Fibroblast of mammary gland (primary cell): ENCODE results near the gene WDR18.
A peak's percentile ranks its signal among the peaks of the same experiment; 100 is the strongest.

Experiments used
- DNase-seq: peaks from one replicate; pipeline ENCODE4 v3.0.0-alpha.2; 2010; ENCODE audit warnings: low read depth
- H3K4me3 ChIP-seq: 2 replicates; pipeline ENCODE4 v1.5.1; 2011; ENCODE audit warnings: low read depth, mild to moderate bottlenecking, low read length, moderate library complexity; ENCODE audit not compliant: control insufficient read depth
- TF ChIP-seq, protein P1 (sequence below): conservative IDR thresholded peaks from 2 replicates; pipeline ENCODE4 v1.5.1; 2011; ENCODE audit warnings: low read depth, low read length, inconsistent platforms; ENCODE audit not compliant: control insufficient read depth, insufficient read depth

The WDR18 gene

GRCh38 chr19:939922-940321 is 44.2 kb upstream of the WDR18 start:
- TF ChIP-seq, protein P1, sequence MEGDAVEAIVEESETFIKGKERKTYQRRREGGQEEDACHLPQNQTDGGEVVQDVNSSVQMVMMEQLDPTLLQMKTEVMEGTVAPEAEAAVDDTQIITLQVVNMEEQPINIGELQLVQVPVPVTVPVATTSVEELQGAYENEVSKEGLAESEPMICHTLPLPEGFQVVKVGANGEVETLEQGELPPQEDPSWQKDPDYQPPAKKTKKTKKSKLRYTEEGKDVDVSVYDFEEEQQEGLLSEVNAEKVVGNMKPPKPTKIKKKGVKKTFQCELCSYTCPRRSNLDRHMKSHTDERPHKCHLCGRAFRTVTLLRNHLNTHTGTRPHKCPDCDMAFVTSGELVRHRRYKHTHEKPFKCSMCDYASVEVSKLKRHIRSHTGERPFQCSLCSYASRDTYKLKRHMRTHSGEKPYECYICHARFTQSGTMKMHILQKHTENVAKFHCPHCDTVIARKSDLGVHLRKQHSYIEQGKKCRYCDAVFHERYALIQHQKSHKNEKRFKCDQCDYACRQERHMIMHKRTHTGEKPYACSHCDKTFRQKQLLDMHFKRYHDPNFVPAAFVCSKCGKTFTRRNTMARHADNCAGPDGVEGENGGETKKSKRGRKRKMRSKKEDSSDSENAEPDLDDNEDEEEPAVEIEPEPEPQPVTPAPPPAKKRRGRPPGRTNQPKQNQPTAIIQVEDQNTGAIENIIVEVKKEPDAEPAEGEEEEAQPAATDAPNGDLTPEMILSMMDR, result no peak
- no peak for DNase-seq
- H3K4me3 ChIP-seq, result no peak overlapping the region

GRCh38 chr19:940591-941291 is 43.4 kb upstream of the WDR18 start:
- DNase-seq, result peak; percentile 42
- TF ChIP-seq, protein P1, result no peak
- H3K4me3 ChIP-seq, result no peak overlapping the region

DNA sequence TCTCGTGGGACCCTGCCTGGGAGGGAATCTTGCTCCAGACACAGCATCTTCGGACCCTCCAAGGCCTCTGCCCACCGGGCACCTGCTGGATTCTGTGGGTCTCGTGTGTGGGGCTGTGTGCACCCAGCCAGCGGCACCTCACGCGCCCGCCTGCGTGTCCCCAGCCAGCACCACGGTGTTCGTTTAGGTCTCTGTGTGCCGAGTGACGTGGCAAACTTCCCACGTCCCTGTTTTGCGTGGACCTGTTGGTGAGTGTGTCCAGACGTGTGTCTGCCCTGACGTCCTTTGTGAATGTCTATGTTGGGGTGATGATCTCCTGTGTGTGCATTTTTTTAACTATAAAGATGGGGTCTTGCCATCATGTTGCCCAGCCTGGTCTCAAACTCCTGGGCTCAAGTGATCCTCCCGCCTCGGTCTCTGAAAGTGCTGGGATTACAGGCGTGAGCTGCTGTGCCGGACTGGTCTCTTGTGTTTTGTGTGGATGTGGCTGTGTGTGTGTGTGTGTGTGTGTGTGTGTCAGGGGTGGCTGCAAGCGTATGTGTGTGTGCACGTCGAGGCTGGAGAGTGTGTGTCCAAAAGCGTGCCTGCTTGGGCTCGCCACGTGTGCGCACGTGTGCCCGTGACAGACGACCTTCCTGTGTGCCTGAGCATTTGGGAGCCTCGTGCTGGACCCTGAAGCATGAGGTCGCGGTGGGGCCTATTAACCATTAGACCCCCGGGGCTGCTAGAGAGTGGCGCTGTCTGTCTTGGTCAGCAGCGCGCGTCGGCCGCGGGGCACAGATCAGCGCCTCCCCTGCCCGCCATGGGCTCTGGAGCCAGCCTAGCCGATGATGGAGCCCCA is 42.6 kb upstream of the WDR18 start:
- no peak for DNase-seq
- TF ChIP-seq, protein P1, result no peak
- no peak overlapping the region for H3K4me3 ChIP-seq

DNA sequence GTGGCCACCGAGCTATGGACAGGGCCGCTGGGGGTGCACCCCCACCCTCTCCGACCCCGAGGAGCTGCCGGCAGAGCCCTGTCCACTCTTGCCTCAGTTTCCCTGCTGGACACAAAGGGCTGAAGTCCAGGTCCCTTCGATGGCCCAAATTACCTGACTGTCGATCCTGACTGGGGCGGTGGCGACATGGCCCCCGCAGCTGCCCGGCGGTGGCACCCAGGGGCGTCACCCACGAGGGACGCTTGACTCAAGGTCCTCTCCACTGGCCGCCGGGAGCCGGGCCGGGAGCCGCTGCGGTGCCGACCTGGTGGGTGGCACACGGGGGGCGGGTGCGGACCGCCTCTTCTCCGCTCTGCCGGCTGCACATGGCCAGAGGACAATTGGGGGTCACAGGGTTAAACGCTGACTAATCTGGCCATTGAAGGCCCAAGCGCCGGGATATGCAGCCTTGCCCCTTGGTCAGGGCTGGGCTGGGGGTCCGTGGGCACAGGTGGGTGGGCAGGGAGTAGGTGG is 42.0 kb upstream of the WDR18 start:
- no peak for DNase-seq
- TF ChIP-seq, protein P1, result no peak
- H3K4me3 ChIP-seq, result no peak overlapping the region

- no peak for DNase-seq
- TF ChIP-seq, protein P1, result no peak
- H3K4me3 ChIP-seq, result no peak overlapping the region
Measured at GRCh38 chr19:943551-944170, 40.5 kb upstream of the WDR18 start.

GRCh38 chr19:944171-944567 is 40.0 kb upstream of the WDR18 start:
- no peak overlapping the region for H3K4me3 ChIP-seq
- no peak for DNase-seq
- TF ChIP-seq, protein P1, result no peak
